ENCODE results near the gene RBMX2.

Gene RBMX2

DNA sequence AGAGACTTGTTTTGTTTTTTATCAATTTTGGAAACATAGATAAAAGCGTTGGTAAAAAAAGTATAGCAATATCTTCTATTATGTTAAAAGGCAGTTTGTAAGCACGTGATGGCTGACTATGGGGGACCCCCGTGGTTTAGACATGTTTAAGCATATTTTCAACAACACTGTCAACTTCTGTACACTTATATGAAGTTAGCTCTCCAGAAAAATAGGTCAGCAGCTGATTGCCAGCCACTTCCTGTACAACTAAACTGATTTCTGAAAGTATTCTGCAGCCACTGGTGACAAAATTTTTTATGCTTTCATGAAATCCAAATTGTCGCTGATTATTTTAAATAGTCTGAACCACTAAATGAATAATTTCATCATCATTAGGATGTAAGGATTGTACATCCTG is 45.2 kb downstream of the RBMX2 start:
- no peak for DNase-seq (ENCODE audit: low read depth)
